Rectal smooth muscle tissue (tissue), 1 donor: Measurements from ENCODE around the gene SETD9.

Experiments
- H3K27ac ChIP-seq: one replicate; pipeline ENCODE4 v1.7.0; 2013; ENCODE audit warnings: low read depth, low read length, inconsistent platforms
- H3K27me3 ChIP-seq: one replicate; pipeline ENCODE4 v1.7.0; 2013; ENCODE audit warnings: low read length; ENCODE audit not compliant: control insufficient read depth, insufficient read depth
- H3K36me3 ChIP-seq: one replicate; pipeline ENCODE4 v1.7.0; 2013; ENCODE audit warnings: low read length; ENCODE audit not compliant: control insufficient read depth, insufficient read depth
- H3K4me1 ChIP-seq: one replicate; pipeline ENCODE4 v1.7.0; 2013; ENCODE audit warnings: low read length; ENCODE audit not compliant: control insufficient read depth, insufficient read depth
- H3K4me3 ChIP-seq: one replicate; pipeline ENCODE4 v1.7.0; 2013; ENCODE audit warnings: low read length
- H3K9ac ChIP-seq: one replicate; pipeline ENCODE4 v1.7.0; 2013; ENCODE audit warnings: low read length

The SETD9 gene

GRCh38 chr5:56950626-56951125, 41.3 kb downstream of the SETD9 start:
- H3K36me3 ChIP-seq: no peaks in the 10 kb centered on the region
- peaks cover 3% of the 10 kb centered on the region for H3K4me1 ChIP-seq
- H3K9ac ChIP-seq: peak overlapping the region; percentile 71
- peak overlapping the region; percentile 77 for H3K4me3 ChIP-seq
- H3K27ac ChIP-seq: peak overlapping the region; percentile 77
- no peaks in the 10 kb centered on the region for H3K27me3 ChIP-seq

DNA sequence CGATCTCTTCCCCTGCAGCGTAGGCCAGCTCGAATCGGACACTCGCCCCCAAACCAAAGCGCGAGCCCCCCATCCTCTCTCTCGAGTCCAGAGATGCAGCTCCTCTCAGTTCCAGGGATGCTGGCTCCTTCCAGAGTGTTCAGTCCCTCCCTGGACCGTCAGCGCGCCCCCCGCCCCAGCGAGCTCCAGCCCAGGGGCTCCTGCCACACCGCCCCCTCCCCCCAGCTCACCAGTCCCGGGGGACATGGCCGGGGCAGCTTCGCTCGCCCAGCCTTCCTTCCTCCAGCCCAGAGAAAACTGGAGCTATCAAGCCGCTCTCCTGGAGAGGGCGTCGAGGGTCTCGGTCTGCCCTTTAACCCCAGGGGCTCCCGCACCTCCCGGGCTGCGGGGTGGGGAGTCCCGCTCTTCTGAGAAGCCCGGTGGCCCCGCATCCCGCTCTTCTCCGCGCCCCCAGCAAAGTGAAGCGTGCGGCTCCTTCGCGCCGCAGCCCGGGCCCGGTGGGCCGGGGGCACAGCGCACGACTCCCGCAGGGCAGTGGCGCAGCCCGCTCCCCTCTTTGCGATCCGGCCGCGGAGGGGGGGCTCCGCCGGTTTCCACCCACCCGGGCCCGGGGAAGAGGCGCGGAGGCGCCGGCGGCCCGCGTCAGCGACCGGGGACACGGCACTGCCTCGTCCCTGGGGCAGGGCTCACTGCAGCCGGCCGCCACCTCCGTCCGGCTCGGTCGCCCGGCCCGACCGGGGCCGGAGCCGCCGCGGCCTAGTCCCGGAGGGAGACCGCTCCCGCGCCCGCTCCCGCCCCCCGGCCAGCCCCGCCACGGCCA, 41.9 kb downstream of the SETD9 start:
- Histone ChIP-seq H3K4me3 (peak overlapping the region; percentile 77), H3K27me3 (no peaks in the 10 kb centered on the region), H3K4me1 (peaks cover 3% of the 10 kb centered on the region), H3K36me3 (no peaks in the 10 kb centered on the region), H3K9ac (peak overlapping the region; percentile 71), H3K27ac (peak overlapping the region; percentile 77)

DNA sequence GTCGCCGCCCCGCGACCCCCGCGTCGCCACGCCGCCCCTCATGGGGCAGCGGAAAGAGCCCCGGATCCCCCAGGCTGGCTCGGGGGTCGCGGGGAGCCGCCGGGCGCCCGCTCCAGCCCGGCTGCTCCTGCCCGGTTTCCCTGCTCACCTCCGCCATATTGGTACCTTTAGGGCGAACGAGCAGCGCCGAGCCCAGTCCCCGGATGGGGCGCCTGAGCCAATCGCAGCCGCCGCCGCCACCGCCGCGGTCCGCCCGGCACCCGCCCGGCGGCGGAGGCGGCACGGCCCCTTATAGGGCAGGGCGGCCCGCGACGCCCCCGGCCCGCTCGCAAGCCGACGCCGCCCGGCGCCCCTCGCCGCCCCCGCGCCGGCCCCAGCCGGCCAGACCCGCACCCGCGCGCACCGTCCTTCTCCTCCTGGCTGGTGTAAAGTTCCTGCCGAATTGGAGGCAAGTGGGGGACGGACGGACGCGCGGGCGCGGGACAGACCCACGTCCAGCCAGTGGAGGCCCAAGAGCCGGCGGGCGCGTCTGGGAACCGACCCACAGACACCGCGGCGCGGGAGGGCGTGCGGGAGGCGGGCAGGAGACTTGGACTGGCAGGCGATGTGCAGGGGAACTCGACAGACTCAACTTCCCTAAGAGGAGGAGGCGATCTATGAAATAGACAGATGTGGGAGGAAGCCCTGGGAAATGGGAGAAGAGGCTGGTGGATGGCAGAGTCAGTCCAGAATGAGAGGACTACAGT, 42.7 kb downstream of the SETD9 start, which contains the start of gene MIER3:
TSS of gene MIER3 (minus strand) at position 178 of the 746 bp plus-strand sequence. CDS start at position 157, 21 bp downstream.
- peak within 1 kb of the TSS; percentile 77 for H3K27ac ChIP-seq
- H3K4me3 ChIP-seq: peak within 1 kb of the TSS; percentile 84
- H3K4me1 ChIP-seq: peaks cover 3% of the 10 kb centered on the region
- no peaks in the 10 kb centered on the region for H3K27me3 ChIP-seq
- no peaks in the 10 kb centered on the region for H3K36me3 ChIP-seq
- peak within 1 kb of the TSS; percentile 71 for H3K9ac ChIP-seq

DNA sequence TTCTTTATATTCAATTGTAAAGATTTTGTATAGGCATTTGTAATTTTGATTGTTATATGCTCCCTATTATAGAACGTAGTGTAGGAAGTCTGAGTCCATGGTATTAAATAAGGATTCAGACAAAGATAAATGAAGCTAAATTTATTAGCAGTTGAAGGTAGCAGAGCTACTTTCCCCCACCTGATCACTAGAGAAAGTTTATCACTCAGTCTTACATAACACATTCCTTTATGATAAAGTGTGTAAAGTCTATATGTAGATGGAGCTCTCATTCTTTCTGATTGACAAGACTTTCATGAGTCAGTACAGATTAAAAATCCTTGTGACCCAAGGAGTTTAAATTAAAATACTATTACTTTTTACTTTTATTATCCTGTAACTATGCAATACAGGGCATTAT, 44.9 kb downstream of the SETD9 start:
- no peak overlapping the region for H3K27ac ChIP-seq
- H3K4me3 ChIP-seq: no peak overlapping the region
- H3K4me1 ChIP-seq: peaks cover 3% of the 10 kb centered on the region
- H3K9ac ChIP-seq: no peak overlapping the region
- H3K36me3 ChIP-seq: no peaks in the 10 kb centered on the region
- no peaks in the 10 kb centered on the region for H3K27me3 ChIP-seq

GRCh38 chr5:56958595-56958994, 49.2 kb downstream of the SETD9 start:
- Histone ChIP-seq H3K9ac (no peak overlapping the region), H3K36me3 (no peaks in the 10 kb centered on the region), H3K27ac (no peak overlapping the region), H3K4me1 (no peaks in the 10 kb centered on the region), H3K27me3 (no peaks in the 10 kb centered on the region), H3K4me3 (no peak overlapping the region)

GRCh38 chr5:56959326-56959725, 49.9 kb downstream of the SETD9 start:
- no peak overlapping the region for H3K4me3 ChIP-seq
- H3K27me3 ChIP-seq: no peaks in the 10 kb centered on the region
- H3K4me1 ChIP-seq: no peaks in the 10 kb centered on the region
- H3K36me3 ChIP-seq: no peaks in the 10 kb centered on the region
- H3K9ac ChIP-seq: no peak overlapping the region
- H3K27ac ChIP-seq: no peak overlapping the region

GRCh38 chr5:56961746-56962145, 52.4 kb downstream of the SETD9 start:
- Histone ChIP-seq H3K27ac (no peak overlapping the region), H3K4me3 (no peak overlapping the region)

GRCh38 chr5:56962286-56962685, 52.9 kb downstream of the SETD9 start:
- H3K4me1 ChIP-seq: no peaks in the 10 kb centered on the region
- no peak overlapping the region for H3K9ac ChIP-seq
- no peak overlapping the region for H3K27ac ChIP-seq
- no peaks in the 10 kb centered on the region for H3K36me3 ChIP-seq
- no peak overlapping the region for H3K4me3 ChIP-seq
- no peaks in the 10 kb centered on the region for H3K27me3 ChIP-seq

More at GRCh38 chr5:56961746-56962145, 52.4 kb downstream of the SETD9 start:
- Histone ChIP-seq H3K9ac (no peak overlapping the region), H3K4me1 (no peaks in the 10 kb centered on the region), H3K36me3 (no peaks in the 10 kb centered on the region), H3K27me3 (no peaks in the 10 kb centered on the region)

DNA sequence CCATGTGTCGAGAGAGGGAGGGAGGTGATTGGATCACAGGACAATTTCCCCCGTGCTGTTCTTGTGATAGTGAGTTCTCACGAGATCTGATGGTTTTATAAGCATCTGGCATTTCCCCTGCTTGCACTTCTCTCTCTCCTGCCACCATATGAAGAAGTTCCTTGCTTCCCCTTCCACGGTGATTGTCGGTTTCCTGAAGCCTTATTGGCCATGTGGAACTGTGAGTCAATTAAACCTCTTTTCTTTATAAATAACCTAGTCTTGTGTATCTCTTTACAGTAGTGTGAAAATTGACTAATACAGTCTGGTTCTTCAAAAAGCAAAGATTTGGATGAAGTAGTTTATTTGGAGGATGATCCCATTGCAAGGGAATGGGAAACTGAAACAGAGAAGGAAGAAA, 53.9 kb downstream of the SETD9 start:
- Histone ChIP-seq H3K36me3 (no peaks in the 10 kb centered on the region), H3K27ac (no peak overlapping the region), H3K27me3 (no peaks in the 10 kb centered on the region), H3K4me3 (no peak overlapping the region), H3K9ac (no peak overlapping the region), H3K4me1 (no peaks in the 10 kb centered on the region)

DNA sequence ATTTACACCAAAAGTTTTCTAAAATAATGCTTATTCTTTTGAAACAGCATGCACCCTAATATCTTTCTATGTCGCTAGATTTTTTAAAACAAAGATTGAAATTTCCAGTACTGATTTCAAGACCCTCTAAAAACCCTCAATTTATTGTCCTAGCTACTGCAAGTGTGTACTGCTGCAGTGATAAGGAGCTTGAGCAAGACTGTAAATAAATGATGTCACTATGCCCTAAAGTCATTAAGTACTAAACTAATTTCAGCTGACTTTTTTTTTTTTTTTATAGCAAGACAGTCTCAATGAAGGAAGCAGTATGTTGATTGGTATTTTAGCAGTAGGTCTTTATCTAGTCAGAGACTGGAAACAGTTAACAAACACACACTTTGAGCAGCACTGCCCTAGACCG, 54.8 kb downstream of the SETD9 start:
- Histone ChIP-seq H3K27me3 (no peaks in the 10 kb centered on the region), H3K36me3 (no peaks in the 10 kb centered on the region), H3K9ac (no peak overlapping the region), H3K4me3 (no peak overlapping the region), H3K4me1 (no peaks in the 10 kb centered on the region), H3K27ac (no peak overlapping the region)
